ENCODE data around the gene RPEL1. TPM values are rescaled to one million over a fixed set of nuclear protein-coding genes. Genes with fewer than 3 reads are reported as not detected.

The RPEL1 gene
- polyA plus RNA-seq, 1 experiment = 0.15 TPM

DNA sequence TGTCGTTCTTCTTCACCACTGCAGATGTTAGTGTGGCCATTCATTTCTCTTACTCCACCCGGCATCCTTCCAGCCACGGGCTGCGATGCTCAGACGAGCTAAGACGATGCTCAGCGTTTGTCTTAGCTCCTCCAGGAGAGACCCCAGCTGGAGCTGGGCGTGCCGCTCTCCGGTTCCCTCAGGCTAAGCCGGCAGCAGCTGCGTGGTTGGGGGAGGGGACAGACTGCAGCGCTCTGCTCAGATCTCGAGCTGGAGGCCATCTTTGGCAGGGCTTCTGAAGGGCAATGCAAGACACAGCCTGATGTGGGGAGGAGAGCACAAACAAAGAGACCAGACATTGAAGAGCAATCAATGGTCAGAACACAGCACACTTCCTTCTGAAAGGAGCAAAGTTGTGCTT is 36.1 kb downstream of the RPEL1 start:
- Histone ChIP-seq H3K27me3 (ENCODE audit: control insufficient read depth, insufficient read depth, low read length) (peaks cover 13% of the 10 kb centered on the region), H3K4me3 (ENCODE audit: low read depth, low read length) (no peak overlapping the region), H3K27ac (ENCODE audit: low read depth, low read length) (no peak overlapping the region), H3K9me3 (ENCODE audit: control insufficient read depth, insufficient read depth, low read length) (peaks cover 9% of the 10 kb centered on the region; the same call in 1 of the 2 replicates)
- CTCF ChIA-PET = no interaction called here
- TF ChIP-seq, protein P1, sequence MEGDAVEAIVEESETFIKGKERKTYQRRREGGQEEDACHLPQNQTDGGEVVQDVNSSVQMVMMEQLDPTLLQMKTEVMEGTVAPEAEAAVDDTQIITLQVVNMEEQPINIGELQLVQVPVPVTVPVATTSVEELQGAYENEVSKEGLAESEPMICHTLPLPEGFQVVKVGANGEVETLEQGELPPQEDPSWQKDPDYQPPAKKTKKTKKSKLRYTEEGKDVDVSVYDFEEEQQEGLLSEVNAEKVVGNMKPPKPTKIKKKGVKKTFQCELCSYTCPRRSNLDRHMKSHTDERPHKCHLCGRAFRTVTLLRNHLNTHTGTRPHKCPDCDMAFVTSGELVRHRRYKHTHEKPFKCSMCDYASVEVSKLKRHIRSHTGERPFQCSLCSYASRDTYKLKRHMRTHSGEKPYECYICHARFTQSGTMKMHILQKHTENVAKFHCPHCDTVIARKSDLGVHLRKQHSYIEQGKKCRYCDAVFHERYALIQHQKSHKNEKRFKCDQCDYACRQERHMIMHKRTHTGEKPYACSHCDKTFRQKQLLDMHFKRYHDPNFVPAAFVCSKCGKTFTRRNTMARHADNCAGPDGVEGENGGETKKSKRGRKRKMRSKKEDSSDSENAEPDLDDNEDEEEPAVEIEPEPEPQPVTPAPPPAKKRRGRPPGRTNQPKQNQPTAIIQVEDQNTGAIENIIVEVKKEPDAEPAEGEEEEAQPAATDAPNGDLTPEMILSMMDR (IDR thresholded peaks at IDR 0.05; ENCODE audit: low read depth, low read length) = no peak
- POLR2A ChIA-PET = no interaction called here
- DNase-seq (ENCODE audit: low read depth, low spot score) = no peak

DNA sequence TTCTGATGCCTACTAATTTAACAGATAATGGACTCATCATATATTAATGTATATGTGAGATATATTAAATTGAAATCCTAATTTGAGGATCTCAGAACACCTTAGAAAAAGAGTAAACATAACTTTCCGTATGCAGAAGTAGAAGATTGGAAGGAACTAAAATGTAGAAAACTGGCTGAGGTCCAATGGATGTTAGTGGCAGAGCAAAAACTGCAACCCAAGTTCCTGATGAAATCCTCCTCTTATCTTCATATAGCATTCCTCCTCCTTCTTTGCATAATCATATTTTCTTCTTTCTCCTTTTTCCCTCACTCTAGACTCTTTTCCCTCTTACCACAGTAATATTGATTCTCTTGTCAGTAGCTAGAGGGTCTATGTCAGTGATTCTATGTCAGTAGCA is 37.3 kb downstream of the RPEL1 start:
- TF ChIP-seq, protein P1 (IDR thresholded peaks at IDR 0.05; ENCODE audit: low read depth, low read length) = no peak
- ChIA-PET POLR2A (no interaction called here), CTCF (interaction anchor here (0.7 kb wide), 1 partner anchor 9 kb away, joined by 3 read pairs; no protein-coding TSS in a partner anchor)
- Histone ChIP-seq H3K4me3 (ENCODE audit: low read depth, low read length) (no peak overlapping the region), H3K9me3 (ENCODE audit: control insufficient read depth, insufficient read depth, low read length) (peaks cover 8% of the 10 kb centered on the region; the same call in 1 of the 2 replicates), H3K27ac (ENCODE audit: low read depth, low read length) (no peak overlapping the region), H3K27me3 (ENCODE audit: control insufficient read depth, insufficient read depth, low read length) (peaks cover 9% of the 10 kb centered on the region)
- no peak for DNase-seq (ENCODE audit: low read depth, low spot score)

DNA sequence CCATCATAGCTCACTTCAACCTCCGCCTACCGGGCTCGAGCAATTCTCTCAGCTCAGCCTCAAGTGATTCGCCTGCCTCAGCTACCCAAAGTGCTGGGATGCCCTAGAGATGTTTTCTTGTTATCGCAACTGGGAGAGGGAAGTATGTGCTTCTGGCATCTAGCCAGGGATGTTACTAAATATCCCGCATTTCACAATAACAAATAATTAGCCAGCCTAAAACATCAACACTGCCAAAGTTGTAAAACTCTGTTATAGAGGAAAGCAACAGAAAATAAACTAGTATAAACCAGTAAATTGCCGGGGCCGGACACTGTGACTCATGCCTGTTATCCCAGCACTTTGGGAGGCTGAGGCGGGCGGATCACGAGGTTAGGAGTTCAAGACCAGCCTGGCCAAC is 38.5 kb downstream of the RPEL1 start:
- Histone ChIP-seq H3K9me3 (ENCODE audit: control insufficient read depth, insufficient read depth, low read length) (no peaks in the 10 kb centered on the region), H3K4me3 (ENCODE audit: low read depth, low read length) (no peak overlapping the region), H3K27ac (ENCODE audit: low read depth, low read length) (no peak overlapping the region), H3K27me3 (ENCODE audit: control insufficient read depth, insufficient read depth, low read length) (peaks cover 2% of the 10 kb centered on the region)
- CTCF ChIA-PET = no interaction called here
- POLR2A ChIA-PET = no interaction called here
- no peak for DNase-seq (ENCODE audit: low read depth, low spot score)
- TF ChIP-seq, protein P1 (IDR thresholded peaks at IDR 0.05; ENCODE audit: low read depth, low read length) = no peak

DNA sequence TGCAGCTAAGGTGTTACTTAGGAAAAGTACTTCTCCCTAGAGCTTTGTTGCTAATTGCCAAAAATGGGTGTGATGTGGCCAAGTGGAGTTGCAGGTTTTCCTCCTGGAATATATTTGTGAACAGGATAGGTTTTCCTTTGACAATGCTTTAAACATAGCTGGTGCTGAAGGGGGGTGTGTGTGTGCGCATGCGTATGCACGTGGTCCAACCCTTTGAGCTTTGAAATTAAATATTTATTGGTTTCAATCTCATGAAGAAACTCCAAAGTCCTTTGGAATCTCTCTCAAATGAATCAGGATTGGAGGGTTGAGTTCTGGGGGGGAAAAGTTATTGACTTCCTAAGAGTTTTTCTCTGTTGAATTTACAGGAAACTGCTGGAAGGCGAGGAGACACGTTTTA is 42.3 kb downstream of the RPEL1 start:
- POLR2A ChIA-PET = no interaction called here
- CTCF ChIA-PET = no interaction called here
- no peak for DNase-seq (ENCODE audit: low read depth, low spot score)

DNA sequence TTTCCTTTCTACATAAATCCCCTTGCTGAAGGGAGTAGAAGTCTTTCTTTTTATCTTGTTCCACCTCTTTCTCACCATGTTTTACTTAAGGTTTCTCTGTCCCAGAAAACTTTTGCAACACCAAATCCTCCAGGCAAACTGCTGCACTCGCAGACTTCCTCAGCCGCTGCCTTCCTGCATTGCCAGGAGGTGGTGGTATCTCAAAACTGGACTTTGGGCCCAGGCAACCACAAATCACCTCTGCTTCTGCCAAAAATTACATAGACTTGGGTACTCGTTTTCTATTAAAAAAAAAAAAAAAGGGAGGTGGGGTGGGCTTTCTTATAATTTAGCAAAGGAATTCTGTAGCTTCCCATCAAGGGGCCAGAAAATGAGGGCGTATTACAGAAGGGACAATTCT is 45.9 kb downstream of the RPEL1 start:
- CTCF ChIA-PET = interaction anchor here (1.1 kb wide), 1 partner anchor 8 kb away, joined by 3 read pairs; no protein-coding TSS in a partner anchor
- no peak for DNase-seq (ENCODE audit: low read depth, low spot score)
- Histone ChIP-seq H3K27ac (ENCODE audit: low read depth, low read length) (no peak overlapping the region), H3K27me3 (ENCODE audit: control insufficient read depth, insufficient read depth, low read length) (peaks cover 6% of the 10 kb centered on the region), H3K4me3 (ENCODE audit: low read depth, low read length) (no peak overlapping the region), H3K9me3 (ENCODE audit: control insufficient read depth, insufficient read depth, low read length) (no peaks in the 10 kb centered on the region)
- POLR2A ChIA-PET = no interaction called here
- TF ChIP-seq, protein P1 (IDR thresholded peaks at IDR 0.05; ENCODE audit: low read depth, low read length) = no peak

More for the DNA sequence above, 42.3 kb downstream of the RPEL1 start:
- TF ChIP-seq, protein P1 (IDR thresholded peaks at IDR 0.05; ENCODE audit: low read depth, low read length) = no peak
- Histone ChIP-seq H3K9me3 (ENCODE audit: control insufficient read depth, insufficient read depth, low read length) (no peaks in the 10 kb centered on the region), H3K27me3 (ENCODE audit: control insufficient read depth, insufficient read depth, low read length) (peaks cover 6% of the 10 kb centered on the region), H3K27ac (ENCODE audit: low read depth, low read length) (no peak overlapping the region), H3K4me3 (ENCODE audit: low read depth, low read length) (no peak overlapping the region)

Measured in AG04450 (cell line).